NCI-H460 (cell line): Measurements from ENCODE around the gene PXMP4. TPM values are rescaled to one million over a fixed set of nuclear protein-coding genes. Genes with fewer than 3 reads are reported as not detected.

ENCODE experiments used
- DNase-seq: peaks from one replicate; pipeline ENCODE4 v3.0.0-alpha.2; 2016; ENCODE audit warnings: low read depth; ENCODE audit errors: extremely low read depth
- total RNA-seq: library from RNA; depleted of rRNA; stranded (reverse); fragments of >200 nt; shearing (Covaris generic); gene quantifications from 2 replicates; pipeline ENCODE4 v1.2.3, GENCODE V29; 2014

PXMP4 gene
- total RNA-seq, 1 experiment from 2014 or later = 4.5 TPM

DNA sequence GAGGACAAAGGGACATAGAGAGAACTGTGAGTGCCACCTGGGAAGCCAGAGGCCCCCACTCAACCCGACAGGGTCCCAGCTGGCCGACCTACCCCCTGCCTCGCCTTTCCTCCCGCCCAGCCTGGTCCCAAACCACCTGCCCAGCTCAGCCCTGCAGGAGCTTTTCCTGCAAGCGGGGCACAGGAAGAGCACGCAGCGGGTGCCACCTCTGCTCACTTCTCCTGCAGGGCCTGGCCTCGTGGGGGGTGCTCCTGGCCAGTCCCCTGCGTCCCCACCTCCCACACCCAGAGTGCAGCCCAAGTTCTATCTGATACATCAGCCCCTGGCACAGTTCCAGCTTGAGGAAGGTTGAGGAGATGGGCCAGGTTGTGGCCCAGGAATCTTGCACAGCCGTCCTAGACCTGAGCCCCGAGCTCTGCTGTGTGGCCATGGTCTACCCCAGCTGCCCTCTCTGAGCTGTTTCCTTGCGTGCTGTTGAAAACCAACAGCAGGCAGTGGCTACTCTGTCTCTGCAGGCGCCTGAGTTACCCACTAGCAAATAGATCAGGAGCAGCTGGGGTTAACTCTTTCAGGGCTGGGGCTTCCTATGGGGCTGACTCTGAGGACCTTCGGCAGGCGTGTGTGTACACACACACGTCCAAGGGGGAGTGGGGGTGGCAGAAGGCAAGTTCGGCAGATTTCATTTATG lies 47.5 kb downstream of the PXMP4 start:
- DNase-seq = no peak

DNA sequence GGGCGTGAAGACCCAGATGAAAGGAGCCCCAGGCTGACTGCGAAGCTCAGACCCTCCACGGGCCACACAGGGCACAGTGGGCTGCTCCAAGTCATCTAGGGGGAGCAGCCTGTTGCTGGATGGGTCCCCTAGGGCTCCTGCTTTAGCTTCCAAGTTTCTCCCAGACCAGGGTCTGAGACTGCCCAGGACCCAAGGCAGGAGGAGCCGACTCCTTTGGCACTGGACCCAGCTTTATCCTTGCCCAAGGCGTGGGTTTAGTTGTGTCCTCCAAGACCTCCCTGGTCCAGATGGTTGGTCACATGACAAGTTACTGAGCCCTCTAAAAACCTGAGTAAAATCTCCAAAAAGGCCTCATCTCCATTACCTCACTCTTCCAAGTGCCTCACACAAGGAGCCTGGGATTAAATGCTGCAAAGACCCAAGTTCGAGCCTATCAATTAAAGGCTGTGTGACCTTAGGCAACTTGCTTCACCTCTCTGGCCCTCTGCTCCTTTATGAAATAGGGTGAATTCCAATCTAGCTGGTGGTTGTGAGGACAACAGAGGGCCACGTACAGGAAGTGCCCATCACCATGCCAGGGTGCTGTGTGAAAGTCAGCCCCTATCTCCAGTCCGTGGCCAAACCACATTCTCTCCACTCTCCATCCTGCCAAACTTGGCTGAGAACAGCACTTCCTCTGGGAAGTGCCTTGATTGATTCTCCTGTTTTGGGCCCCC lies 48.4 kb downstream of the PXMP4 start:
- no peak for DNase-seq

DNA sequence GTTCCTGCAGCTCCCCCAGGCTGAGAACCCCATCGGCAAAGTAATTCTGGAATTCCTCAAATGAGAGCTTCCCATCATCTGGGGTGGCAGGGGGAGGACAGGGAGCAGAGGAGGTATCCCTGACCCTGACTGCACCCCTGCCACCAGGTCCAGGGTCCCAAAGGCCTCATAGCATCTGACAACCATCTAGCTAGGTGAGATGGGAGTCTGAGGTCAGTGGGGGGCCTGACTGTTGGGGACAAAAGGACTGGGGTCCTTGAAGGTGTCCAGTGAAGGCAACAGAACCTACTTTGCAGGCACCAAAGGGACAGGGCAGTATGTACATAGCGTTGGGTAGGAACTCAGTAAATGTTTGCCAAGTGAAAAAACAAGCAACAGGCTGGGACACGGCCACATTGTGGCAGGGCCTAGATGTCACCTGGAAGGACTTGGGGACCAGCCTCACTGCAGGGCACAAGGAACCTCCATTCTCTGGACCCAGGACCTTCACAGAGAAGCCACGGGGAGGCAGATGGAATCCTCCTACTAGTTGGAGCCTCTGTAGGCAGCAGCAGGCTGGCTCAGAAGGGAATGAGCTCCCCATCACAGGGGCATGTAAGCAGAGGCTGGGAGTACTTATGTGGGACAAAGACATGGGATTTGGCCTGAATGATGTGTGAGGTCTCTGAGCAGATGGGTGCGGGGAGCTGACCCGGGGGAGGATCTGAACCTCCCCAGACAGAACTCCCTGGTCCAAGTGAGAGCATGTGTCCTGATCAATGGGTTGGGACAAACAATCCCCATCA lies 49.2 kb downstream of the PXMP4 start:
- DNase-seq = no peak

DNA sequence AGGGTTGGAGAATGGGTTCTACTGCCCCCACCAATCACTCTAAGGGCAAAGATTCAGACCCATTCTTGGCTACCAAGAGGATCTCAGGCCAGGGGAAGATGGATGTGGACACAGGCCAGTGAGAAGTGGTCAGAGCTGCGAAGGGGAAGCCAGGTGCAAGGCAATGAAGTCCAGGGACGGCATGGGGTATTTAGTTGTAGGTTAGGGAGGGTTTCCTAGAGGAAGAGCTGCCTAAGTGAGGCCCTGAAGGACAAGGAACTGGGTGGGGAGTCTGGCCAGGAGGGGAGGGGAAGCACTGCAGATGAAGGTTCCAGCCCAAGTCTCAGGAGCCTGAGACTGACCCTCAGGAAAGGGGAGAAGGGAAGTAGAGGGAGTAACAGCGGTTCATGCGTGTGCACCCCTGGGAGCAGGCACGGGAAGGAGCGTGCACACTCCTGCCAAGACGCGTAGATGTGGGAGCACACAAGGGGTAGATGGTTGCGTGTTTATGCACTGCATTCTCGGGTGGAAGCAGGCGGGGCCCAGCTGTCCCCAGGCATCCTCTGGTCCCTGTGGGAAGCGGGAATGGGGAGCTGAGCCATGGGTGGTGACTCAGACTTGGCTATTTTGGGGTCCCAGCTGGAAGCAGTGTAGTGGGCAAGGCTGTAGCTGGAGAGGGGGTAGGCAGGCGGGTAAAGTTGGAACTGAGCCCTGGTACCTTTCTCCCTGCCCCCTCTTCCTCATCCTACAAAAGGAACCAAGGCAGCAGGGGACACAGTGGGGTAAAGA lies 50.1 kb downstream of the PXMP4 start:
- no peak for DNase-seq

DNA sequence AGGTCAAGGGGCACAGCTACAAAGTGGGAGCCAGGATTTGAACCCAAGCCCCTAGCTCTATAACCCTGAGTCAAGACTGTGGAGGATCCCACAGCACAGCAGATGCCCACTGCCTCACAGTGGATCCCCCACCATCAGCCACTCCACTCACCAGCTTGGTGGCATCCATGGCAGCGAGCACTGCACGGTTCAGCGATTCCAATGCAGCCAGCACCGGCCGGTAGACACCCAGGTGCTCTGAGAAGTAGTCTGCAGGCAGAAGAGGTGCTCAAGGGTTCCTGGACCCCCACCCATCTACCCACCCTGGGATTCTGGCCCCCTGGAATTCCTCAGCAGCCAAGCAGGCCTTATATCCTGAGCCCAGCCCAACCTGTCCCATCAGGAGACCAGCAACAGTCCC lies 50.9 kb downstream of the PXMP4 start:
- DNase-seq = no peak

DNA sequence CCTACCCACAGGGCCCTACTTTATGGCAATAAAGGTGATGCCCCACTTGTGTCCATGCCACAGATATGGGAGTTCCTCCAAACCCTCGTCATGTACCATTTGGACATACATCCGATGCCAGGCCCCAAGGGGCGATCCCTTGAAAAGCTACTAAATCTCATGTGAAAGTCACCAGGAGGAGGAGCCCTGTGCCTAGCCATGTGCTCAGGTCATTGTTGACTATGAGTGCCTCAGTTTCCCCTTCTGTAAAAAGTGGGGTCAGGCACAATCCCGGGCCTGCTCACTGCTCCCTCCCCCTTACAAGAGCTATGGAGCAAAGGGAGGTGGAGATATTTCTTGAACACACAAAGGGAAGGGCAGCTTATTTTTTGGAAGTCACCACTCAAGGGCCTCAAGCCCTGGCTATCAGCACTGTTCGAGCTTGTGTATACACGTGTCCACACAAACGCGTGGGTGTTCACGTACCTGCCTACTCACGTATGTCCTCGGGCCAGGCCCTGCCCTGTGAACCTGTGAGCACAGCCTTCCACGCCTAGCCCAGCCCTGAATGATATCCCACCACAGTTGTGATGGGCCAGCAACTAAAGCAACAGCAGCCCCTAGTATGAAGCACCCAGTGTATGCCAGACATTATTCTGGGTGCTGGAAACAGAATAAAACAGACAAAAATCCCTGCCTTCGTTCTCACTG lies 51.5 kb downstream of the PXMP4 start:
- DNase-seq = no peak

DNA sequence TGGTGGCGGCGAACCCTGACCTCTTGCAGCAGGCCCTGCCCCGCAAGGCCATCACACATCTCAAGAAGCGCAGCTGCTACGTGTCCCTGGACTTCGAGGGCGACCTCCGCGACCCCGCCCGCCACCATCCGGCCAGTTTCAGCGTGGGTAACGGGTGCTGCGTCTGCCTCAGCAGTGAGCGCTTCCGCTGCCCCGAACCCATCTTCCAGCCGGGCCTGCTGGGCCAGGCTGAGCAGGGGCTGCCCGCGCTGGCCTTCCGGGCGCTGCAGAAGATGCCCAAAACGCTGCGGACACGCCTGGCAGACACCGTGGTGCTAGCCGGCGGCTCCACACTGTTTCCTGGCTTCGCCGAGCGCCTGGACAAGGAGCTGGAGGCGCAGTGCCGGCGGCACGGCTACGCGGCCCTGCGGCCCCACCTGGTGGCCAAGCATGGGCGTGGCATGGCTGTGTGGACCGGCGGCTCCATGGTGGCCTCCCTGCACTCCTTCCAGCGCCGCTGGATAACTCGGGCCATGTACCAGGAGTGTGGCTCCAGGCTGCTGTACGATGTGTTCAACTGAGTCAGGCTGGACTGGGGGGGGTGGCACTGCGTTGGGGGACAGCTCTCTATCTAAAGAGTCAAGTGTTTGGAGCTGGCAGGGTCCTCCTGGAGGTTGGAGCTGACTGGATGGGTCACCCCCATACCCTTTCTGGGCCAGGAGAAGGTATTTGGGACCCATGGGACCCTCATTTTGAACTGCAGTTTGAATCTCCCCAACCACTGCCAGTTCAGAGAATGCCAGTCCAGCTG lies 52.2 kb downstream of the PXMP4 start:
- no peak for DNase-seq

DNA sequence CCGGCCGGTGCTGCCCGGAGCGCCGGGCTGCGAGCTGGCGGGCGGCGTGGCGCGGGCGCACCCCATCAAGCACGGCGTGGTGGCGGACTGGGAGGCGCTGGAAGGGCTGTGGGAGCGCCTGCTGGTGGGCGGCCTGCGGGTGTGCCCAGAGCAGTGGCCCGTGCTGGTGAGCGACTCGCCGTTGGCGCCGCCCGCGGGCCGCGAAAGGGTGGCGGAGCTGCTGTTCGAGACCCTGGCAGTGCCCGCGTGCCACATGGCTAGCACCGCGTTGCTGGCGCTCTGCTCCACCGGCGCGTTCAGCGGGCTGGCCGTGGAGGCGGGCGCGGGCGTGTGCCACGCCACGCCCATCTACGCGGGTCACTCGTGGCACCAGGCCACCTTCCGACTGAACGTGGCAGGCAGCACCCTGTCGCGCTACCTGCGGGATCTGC lies 52.9 kb downstream of the PXMP4 start:
- DNase-seq = no peak

DNA sequence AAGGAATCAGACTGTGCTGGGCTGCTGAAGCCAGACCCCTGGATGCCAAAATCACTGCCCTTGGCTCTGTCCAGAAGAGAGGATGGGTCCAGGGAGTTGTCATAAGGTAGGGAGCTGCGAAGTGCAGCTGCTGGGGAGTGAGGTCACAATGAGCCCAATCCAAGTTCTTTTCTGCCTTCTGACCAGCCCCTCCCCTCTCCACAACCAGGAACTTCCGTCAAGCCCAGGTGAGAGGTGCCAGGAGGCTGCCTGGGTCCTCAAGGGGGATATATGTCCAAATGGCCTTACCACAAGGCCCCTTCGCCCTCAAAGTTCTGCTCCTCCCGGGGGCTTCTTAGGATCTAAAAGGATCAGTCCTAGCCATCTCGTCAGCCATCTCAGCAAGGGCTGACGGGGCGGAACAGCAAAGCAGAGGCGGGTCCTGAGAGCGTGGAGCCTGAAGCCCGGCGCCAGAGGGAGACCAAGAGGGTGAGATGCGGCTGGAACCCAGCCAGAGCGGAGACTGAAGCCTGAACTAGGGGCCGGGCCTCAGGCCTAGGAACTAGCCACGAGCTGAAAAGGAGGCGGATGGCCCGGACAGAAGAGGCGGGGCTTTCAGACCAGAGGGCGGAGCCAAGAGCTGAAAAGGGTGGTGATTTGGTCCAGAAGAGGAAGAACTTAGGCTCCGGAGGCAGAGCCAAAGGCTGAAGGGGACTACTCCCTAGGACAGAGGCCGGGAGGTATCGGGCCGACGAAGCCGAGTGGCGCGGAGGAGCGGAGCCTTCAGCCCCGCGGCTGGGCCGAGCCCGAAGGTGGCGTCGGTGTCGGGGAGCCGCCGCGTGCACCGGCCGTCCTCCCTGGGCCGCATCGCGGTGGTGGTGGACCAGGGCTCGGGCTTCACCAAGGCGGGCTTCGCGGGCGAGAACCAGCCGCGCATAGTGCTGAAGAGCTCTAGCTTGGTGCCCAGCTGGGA lies 53.5 kb downstream of the PXMP4 start, which contains the start of gene ACTL10:
Gene ACTL10 (plus strand): TSS at position 651 of the 952 bp plus-strand sequence. CDS start 555 bp downstream, outside the sequence.
- DNase-seq = no peak

DNA sequence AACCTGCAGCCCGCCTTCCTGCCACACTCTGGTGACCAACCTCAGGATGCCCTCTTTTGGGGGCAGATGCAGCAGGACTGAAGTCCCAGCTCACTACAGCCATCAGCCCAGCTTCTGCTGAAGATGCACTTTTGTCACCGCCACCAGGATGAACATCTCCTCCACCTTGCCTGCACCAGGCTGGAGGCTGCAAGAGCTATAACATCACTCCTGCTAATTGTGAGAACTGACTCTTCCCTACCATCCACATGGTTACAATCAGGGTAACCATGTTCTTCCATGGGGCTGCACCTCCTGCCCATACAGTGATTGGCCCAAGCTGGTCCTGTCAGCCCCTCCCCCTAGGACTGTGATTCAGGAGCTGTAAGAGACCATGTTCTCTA lies 55.4 kb downstream of the PXMP4 start:
- no peak for DNase-seq

DNA sequence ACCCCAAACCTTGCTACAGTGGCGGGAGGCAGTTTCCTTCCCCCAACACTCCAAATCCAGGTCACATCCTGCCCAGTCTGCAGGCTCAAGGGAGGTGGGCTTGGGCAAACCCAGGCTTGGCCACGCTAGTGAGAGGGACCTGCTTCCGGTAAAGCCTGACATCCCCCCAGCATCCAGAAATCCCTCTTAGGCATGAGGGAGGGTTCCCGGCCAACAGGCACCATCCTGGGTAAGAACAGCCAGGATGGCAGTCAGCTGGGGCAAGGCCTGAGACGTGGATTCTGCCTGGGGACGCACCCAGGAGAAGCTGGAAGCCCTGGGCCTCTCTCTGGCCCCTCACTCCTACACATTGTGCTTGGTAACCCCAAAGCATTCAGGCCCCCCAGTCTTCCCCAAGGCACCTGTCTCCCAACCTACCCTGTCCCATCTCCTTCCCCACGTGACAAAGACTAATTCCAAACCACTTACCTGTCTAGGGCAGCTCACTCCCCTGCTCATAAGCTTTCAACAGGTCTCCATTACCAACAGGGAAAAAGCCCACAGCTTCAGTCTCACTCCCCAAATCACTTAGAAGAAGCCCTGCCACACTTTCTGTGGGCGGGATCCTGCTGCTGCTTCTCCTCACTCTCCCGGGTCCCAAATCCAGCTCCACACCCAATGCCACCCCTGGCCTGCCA lies 55.9 kb downstream of the PXMP4 start:
- DNase-seq = no peak

DNA sequence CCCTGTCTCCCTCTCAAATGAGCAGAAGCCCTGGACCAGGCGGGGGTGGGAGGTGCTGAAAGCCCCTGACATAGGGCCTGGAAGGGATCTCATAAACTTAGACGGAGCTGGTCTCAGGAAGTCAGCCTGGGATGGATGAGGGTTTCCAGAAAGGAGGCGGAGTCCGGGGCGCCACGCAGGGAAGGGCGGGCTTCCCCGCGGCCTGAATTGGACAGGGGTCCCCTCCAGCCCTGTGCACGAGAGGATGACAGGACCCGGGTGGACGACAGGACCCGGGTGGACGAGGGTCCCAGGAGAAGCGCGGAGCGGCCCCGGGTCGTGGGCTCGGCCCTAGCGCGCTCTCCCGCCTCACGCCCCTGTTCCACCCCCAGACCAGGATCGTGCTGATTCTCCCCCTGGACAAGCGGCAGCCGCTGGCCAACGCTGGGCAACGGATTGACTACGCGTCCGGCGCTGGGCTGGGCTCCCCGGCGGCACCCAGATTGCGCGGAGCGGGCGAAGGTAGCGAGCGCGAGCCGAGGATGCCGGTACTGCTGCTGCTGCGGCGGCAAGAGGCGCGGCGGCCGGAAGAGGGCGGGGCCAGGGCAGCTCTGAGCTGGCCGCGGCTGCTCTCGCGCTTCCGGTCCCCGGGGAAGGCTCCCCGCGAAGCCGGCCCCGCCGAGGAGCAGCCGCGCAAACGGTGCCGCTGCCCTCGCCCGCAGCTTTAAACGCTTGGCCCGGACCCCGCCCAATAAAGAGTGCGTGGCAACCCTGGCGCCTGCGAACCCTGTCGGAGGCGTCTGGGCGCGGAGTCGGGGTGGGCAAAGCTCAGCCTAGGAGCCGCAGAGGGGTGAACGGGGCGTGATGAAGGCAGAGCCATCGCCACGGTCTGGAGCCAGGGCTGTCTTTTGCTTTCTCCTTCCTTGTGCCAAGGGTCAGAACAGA lies 56.7 kb downstream of the PXMP4 start:
- DNase-seq = peak; percentile 62

DNA sequence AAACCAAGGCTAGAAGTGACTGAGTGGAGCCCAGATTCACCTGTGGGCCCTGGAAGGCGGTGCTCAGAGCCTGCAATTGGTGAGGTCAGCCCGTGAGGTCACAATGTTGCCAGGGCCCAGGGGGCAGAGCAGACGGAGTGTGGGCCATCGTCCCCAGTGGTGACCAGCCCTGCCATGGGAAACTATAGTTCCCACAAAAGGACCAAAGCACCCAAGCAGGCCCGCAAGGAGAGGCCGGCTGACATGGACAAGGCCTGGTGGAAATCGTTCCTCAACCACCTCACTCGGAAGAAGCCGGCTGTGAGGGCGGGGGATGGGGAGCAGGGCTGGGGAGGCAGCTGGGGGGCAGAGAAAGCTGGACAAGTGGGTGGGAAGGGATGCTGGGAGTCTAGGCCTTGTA lies 57.9 kb downstream of the PXMP4 start, which contains the start of gene C20orf144:
Gene C20orf144 (plus strand): TSS at position 156 of the 400 bp plus-strand sequence. CDS start 19 bp downstream, at position 175.
- DNase-seq = no peak

DNA sequence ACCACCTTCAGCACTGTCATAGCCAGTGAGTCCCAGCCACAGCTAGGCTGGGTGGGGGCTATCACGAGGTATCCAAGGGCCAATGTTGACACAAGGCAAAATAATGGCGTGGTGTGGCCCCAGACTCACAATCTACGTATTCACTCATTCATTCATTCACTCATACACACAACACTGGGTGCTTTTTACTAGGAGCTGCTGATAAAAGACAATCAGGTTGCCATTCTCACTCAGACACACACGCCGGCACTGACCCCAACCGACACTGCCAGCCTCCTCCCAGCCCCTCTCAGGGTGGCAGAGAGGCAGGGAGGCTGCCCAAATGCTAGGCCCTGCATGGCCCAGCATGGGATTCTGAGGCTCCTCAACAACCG lies 59.4 kb downstream of the PXMP4 start:
- no peak for DNase-seq

DNA sequence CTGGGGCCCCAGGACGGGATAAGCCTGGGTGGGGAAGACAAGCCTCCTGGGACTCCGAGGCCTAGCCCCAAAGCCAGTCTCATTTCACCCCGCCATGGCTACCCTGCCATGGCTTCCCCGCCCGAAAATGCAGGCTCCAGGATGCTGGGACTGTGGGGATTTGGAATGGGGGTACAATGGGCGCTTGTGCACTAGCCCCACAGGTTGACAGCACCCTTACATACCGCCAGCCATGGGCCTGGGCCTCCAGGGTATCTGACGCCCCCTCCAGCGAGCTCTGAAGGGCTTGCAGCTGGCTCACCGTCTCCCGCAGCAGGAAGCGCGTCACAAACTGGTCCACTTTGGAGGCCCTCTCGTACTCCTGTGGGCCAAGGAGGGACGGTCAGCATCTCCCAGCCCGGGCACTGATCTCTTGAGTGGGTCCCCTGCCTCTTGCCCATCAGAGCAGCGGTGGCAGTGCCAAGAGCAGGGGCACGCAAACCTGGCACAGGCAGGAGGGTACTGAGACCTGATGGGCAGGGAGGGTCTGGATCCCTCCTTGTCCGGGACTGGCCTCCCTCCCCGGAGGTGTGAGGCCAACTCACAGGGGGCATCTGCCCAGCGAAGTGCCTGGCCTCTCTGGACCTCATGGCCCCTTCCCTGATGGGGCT lies 60.0 kb downstream of the PXMP4 start:
- DNase-seq = no peak
